Medulla oblongata (tissue), 1 donor: ENCODE data around the gene ZNF341.

Experiments
- DNase-seq: peaks from one replicate; pipeline ENCODE4 v3.0.0-alpha.2; 2015; ENCODE audit errors: extremely low spot score

ZNF341 gene

DNA sequence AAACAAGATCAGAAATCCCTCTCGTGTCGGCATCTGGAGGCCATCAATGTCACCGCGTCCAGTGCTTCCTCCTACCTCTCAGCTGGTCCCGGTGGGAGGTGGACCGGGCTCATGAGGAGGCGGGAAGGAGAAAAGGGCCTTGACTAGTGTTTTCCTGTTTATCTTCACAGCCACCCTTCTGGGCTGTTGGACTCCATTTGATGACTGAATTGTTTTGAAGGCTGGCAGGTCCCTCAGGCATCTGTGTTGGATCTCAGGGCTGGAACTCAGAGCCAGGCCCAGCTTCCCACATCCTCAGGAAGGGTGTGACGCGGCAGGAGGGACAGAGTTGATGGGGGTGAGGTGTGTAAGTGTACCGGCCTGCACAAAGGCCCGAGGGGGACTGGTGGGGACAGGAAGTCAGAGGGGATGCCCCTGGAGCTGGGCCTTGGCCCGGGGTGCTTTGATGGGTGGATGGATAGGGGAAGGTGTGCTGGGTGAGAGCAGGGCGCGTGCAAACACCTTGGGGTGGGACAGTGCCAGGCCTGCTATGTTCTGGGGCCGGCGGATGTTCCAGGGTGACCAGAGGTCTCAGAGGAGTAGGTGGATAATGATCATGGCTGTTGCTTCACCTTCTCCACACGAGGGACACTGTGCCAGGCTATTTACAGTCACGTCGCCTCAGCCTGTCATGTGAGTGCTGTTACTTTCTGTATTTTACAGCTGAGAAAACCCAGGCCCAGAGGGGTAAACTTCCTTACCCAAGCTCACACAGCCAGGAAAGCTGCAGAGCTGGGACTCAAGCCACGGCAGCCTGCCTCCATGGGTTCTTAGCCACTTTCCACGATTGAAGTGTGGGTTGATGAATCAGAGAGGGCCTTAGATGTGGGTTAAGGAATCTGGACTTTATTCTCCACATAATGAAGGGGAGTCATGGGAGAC is 61.5 kb downstream of the ZNF341 start:
- DNase-seq, result no peak

DNA sequence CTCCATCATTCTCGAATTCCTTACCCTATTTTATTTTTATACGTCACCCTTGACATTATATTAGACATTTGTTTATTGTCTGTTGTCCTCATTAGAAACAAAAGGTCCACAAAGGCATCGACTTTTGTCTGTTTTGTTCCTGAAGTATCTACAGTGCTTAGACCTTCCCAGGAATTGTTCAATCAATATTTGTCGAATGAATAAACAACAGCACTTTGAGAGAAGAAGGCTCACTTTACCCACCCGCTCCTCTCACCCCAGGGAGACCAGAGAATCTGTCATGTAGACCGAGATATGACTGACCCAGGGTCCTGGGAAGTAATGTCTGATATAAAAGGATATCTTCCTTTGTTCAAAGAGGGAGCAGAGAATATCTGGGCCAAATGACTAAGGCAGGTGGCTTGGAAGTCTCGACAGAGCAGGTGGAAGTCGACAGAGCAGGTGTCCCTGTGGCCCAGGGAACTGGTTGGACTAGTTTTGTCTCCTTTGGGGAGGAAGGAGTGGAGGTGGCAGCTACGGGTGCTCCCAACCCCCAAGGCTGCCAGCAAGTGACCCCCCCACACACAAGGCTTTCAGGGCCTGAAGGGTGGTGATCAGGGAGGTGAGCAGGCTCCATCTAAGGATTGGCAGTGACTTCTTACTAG is 64.6 kb downstream of the ZNF341 start:
- no peak for DNase-seq

DNA sequence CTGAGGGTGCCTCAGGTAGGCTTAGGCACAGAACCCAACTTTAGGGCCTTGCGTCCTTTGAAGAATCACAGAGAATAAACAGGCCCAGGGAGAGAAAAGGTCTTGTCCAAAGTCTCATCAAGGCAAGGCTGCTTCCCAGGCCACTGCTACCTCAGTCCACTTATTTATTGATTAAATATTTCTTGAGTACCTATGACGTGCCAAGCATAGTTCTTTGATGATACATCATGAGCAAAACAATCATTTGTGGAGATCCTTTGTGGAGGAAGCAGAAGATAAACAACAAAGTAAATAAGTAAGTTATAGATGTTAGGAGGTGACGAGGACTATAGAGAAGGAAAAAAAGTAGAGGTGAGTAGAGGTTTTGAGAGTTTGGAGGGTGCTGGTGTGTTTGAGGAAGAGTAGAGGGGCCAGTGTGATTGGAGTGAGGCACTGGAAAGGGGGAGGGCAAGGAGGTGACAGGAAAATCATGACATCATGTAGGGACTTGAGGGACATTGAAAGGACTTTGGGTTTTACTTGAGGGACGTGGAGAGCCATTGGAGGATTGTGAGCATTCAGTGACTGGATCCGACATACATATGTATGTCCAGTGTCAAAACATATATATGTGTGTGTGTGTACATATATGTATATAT is 65.2 kb downstream of the ZNF341 start:
- DNase-seq, result no peak

DNA sequence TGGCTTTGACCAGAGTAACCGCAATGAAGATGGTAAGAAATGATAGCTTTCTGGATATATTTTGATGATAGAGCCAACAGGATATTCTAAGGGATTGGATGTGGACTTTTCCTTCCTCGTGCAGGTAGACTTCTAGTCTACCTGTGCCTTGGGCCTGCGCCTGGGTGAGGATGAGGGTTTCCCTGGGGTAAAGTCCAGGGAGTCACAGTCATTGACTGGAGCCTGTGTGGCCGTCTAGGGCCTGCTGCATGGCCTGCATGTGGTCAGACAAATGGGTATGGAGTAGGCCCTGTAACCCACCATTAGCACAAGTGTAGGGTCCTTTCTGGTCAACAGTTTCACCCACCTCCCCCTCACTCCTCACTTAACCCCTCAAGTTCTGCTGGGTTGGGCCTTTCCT is 66.6 kb downstream of the ZNF341 start:
- DNase-seq, result no peak

DNA sequence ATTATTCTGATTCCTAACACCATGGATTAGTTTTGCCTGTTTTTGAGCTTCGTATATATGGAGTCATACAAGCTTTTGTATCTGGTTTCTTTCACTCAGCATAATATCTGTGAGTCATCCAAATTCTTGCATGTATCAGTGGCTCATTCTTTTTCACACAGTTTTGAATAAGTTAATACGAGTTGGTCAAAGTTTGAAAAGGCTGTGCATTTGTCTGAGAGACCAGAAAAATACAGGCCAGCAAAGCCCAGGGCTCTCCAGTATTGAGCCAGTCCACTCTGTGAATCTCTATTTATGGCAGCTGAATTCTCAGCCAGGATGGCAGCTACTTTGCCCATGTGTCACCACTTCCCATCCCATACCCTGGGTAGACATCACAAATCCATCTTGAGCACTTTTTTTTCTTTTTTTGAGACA is 72.1 kb downstream of the ZNF341 start:
- no peak for DNase-seq

DNA sequence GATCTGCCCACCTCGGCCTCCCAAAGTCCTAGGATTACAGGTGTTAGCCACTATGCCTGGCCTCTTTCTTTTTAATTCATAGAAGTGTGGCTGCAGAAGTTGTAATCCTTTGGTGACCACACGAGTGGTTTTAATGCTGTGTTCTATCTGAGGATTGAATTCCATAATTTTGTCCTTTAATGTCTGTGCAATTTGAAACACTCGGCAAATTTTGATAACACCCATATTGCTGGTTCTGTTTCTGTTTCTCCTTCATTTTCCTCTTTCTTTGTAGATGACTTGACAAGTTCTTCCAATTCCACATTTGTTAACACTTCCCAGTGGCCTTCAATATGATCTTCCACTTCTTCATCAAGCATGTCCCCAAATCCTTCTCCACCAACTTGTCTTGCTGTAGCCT is 76.6 kb downstream of the ZNF341 start:
- DNase-seq, result no peak

DNA sequence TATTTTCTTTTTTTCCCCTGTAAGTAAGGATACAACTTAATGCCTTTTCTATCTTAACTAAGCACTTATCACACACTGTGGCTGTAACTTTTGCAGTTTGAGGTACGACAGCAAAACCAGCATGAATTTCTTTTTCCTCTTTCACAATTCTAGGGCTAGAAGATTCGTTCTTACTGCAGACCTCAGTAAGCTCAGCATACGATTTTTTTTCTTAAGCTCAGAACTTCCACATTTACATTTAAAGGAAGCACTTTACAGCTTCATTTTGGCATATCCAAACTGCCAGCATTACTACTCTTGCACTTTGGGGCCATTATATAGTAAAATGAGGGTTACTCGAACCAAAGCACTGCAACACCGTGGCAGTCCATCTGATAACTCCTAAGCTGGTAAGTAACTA is 78.5 kb downstream of the ZNF341 start:
- DNase-seq, result no peak

DNA sequence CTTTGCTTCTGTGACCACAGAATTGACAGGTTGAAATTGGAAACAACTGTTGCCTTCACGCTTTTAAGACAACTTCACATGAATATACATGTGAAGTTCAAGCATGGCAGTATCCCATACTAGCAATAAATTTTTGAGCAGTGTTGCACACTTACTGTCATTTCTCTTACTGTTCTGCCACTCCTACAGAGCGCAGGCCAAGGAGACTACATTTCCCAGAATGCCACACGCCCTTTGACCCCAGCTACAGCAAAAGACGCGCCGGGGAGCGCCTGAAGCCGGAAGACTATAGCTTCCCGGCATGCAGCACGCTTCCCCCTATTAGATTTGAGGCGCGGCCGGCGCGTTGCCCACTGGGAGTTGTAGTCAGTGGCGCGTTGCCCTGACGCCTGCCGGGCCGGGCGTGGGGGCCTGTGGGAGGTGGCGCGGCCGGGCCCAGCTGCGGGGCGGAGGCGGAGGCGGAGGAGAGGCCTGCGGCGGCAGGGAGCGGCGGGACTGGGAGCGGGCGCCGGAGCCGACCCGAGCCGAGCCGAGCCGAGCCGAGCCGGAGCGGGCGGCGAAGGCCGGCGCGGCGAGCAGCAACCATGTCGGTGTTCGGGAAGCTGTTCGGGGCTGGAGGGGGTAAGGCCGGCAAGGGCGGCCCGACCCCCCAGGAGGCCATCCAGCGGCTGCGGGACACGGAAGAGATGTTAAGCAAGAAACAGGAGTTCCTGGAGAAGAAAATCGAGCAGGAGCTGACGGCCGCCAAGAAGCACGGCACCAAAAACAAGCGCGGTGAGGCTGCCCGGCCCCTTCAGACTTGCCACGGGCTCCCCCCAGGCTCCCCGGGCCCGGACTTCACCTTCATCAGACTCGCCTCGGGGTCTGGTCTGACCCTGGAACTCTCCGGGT is 79.3 kb downstream of the ZNF341 start, which contains the start of gene CHMP4B:
Gene CHMP4B, plus strand, starts transcription at position 464 of the 891 bp plus-strand sequence. Its CDS starts 121 bp downstream, at position 585.
- DNase-seq, result peak; percentile 99

DNA sequence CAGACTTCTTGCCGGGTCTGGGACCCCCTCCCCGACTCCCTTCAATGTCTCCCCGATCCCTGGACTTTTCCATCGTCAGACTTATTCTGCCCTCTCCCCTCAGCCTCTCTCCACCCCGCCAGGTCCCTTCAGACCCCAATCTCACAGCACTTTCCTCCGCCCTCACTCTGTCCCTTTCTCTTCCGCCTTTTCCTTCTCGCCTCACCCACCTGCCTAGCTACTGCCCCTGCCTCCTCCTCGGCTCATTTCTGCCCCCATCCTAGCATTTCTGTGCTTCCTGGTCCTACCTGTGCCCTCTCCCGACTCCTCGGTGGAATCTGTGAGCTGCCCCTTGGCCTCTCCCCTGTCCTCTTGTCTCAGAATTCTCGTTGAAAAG is 80.0 kb downstream of the ZNF341 start:
- no peak for DNase-seq

DNA sequence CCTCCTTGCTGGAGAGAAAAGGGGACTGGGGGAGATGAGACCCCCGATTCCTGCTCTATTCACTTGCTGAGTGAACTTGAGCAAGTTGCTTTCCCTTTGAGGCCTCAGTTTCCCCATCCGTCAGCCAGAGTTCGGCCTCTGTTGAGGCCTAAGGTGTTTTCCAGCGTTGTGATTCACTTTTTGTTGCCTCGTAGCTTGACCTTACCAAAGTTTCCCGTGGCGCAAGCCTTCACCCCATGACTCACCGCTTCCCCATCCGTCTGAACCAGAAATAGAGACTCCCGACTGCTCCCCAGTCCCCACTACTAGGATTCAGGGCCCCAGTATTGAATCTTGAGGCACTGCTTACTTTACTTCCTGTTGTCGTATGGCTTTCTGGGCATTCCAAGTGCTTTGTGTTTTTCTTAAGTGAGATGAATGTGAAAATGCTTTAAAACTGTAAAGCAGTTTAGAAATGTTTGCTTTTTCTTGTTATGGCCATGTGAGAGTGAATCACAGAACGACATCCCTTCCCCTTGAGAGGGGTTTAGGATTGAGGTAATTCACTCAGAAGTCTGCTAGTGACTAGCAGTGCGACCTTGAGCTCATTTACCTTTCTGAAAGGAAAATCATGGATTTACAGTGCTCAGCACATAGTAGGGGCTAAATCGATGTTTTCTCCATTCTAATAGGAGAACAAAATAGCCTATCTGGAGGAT is 80.5 kb downstream of the ZNF341 start:
- DNase-seq, result peak; percentile 63

DNA sequence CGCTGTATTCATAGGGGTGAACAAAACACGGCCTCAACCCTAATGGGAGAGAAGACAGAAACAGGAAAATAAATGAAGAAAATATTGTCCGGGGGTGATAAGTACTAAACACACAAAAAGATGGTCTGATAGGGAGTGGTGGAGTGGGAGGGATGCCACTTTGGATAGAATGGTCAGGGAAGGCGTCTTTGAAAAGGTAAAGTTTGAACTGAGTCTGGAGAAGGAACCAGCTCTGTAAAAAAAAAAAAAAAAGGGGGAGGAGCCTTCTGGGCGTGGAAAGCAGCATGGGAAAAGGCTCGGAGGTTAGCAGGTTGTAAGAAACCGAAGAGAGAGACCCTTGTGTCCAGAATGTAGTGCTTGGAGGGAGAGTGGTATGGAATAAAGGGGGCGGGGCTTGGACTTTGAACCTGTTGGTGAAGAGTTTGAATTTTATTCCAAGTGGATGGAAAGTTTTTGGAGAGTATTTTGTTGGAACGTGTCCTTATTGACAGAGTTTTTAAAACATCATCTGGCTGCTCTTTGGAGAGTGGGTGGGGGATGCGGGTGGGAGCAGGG is 81.2 kb downstream of the ZNF341 start:
- DNase-seq, result no peak

DNA sequence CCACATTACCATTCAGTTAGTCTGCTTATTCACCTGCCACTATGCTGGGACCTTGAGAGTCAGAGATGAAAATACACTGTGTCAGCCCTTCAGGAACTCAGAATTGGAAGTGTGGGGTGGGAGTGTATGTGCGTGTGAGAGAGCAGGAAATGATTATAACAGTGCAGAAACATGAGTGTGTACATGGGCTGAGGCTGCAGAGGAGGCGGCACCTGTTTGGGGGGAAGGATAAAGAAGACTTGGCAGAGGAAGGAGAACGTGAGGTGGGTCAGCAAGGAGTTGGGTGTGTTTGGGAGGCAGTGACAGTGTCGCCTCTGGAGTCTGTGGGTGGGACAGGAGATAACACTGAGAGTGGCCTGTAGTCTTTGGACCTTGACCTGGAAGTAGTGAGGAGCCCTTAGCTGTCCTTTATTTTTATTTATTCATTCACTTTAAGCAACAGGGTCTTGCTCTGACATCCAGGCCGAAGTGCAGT is 82.5 kb downstream of the ZNF341 start:
- DNase-seq, result no peak

DNA sequence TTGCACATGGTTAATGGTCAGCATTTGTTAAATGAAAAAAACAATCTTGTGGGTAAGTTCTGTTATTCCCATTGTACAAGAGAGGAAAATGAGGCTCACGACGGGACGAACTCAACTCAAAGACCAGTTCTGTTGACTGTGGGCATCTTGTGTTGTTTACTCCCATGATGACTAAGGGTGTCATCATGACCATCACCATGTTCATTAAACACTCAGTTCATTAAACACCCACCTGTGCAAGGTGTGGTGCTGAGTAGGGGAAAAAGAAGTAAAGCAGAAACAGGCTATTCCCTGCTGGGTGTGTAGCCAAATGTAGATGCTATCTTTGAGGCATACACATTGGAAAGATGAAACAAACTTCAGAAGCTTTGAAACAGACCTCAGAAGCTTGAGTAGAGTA is 83.9 kb downstream of the ZNF341 start:
- DNase-seq, result no peak

DNA sequence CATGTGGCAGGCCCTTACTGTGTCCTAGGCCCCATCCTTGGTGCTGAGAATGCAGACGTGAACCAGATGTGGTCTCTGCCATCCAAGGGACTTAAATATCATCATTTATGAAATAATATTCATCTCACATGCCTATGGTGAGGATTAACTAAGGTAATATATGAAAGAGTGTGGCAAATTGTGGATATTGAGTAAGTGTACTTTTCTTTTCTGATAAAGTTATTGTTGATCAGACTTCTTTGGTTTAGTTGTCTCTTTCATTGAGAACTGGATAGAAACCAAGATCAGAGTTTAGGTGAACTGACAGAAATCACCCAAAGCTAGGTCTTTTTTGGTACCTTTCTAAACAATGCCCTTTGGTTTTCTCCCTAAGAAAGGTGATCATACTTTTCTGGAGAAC is 84.4 kb downstream of the ZNF341 start:
- DNase-seq, result no peak

DNA sequence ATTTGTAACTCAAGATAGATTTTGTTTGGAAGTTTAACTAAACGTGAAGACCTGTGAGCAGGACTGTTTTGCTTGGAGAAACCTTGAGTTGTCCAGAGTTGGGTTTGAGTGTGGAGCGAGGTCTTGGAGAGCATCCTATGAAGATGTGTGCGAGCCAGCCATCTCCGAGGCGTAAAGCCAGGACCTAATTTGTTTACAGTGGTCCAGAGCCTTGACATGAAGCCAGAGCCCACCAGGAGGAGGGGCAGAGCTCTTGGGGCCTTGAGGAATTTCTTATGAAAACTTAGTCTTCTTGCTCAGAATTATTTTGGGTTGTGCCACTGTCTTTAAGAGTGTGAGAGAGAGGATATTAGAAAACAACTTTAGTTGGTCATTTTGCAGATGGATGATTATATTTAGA is 85.6 kb downstream of the ZNF341 start:
- no peak for DNase-seq

DNA sequence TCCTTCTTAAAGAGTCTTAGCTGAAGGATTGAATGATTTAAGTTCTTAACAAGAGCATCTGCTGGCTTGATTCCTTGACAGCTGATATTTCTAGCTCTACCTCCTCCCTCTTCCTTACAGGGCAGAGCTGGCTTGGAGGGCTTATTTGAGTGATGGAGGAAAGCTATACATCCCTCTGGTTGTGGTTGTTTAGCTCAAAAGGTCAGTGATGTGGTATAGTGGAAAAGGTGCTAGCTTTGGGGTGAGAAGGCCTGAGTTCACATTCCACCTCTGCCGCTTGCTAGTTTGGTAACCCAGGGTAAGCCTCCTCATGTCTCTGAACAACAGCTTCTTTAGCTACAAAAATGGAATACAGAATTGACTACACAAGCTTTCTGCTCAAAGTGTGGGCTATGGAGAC is 87.7 kb downstream of the ZNF341 start:
- DNase-seq, result no peak

DNA sequence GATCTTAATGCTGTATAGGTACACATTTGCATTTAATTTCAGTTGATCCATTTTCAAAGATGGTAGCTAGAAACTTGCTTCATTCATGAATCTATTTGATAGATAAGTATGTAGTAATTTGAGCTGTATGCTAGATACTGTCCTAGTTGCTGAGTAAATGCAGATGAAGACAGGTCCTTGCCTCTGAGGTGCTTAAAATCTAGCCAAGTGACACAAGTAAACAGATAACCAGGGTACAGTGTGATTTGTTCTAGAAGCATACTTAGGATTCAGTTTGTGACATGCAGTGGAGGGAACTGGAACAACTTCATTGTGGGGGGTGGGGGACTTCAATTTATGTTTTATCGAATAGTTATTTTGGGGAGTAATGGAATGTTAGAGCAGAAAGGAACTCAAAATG is 88.6 kb downstream of the ZNF341 start:
- DNase-seq, result no peak

DNA sequence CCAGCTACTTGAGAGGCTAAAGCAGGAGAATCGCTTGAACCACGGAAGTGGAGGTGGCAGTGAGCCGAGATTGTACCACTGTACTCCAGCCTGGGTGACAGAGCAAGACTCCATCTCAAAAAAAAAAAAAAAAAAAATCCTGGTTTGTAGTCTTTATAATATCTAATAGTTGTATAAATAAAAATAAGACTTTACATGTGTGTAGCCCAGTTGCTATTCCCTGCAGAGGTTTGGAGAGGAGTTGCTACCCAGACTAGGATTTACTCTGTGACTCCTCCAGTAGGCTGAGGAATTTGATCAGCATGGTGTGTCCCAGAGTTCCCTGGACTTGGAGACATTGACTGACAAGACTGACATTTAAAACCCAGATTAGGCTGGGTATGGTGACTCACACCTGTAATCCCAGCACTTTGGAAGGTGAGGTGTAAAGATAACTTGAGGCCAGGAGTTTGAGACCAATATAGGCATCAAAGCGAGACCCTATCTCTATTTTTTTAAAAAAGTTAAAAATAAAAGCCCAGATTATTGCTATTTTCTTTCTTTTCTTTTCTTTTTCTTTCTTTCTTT is 89.6 kb downstream of the ZNF341 start:
- no peak for DNase-seq

DNA sequence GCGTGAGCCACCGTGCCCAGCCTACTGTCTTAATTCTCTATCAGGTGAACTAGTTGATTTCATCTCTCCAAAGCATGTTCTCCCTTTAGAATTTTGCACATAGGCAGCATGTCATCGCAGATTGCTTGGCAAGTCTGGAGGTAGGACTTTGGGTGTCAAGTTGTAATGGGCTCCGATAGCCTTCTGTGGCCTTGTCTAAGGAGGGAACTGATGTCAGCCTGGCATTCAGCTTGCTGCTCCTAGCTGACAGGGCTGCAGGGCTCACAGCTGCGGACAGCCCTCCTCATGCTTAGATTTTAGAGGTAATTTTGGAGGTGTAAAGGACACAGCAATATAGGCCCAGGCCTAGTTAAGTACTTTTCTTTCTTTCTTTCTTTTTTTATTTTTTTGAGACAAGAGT is 90.6 kb downstream of the ZNF341 start:
- no peak for DNase-seq

DNA sequence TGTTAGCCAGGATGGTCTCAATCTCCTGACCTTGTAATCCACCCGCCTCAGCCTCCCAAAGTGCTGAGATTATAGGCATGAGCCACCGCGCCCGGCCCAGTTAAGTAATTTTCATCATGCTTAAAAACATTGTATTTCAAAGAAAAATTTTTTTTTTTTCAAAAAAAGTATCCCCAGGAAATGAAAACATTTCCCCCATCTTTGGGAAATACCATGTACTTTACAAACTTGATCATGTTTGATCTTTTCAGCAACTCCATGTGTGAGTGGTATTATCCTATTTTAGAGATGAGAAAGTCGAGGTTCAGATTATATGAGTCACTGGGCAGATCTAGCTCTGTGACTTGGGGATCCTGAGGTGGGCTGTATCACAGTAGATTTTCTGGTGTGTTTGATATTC is 91.2 kb downstream of the ZNF341 start:
- DNase-seq, result no peak
